AG10803 (cell line): ENCODE results near the gene METTL25.
A peak's percentile ranks its signal among the peaks of the same experiment; 100 is the strongest.

ENCODE experiments used
- DNase-seq: peaks from one replicate; pipeline ENCODE4 v3.0.0; 2010; ENCODE audit warnings: low read depth
- H3K4me3 ChIP-seq: 2 replicates; pipeline ENCODE4 v1.5.1; 2011; ENCODE audit warnings: mild to moderate bottlenecking, low read length, control low read depth
- CTCF ChIP-seq: conservative IDR thresholded peaks from 2 replicates; pipeline ENCODE4 v1.5.1; 2011; ENCODE audit warnings: mild to moderate bottlenecking, low read length, control low read depth, inconsistent platforms

METTL25 gene

GRCh38 chr12:82507686-82508085 lies 149.4 kb downstream of the METTL25 start:
- DNase-seq, result no peak

GRCh38 chr12:82510386-82510785 lies 152.1 kb downstream of the METTL25 start:
- no peak for TF ChIP-seq CTCF
- no peak for DNase-seq

More at GRCh38 chr12:82507686-82508085, 149.4 kb downstream of the METTL25 start:
- no peak for TF ChIP-seq CTCF
- H3K4me3 ChIP-seq, result no peak overlapping the region

DNA sequence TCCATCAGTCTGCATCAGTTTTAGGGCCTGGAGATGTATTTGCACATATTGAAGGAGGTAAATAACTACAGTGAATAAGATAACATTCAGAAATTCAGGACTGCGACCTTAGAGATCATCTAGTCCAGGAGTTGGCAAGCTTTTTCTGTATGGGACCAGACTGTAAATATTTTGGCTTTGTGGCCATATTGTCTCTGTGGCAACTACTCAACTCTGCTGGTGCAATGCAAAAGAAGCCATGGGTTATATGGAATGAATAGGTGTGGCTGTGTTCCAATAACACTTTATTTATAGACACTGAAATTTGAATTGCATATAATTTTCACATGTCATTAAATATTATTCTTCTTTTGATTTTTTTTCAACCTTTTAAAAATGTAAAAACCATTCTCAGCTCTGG lies 156.6 kb downstream of the METTL25 start:
- DNase-seq, result no peak
- TF ChIP-seq CTCF, result no peak
- no peak overlapping the region for H3K4me3 ChIP-seq

More at GRCh38 chr12:82510386-82510785, 152.1 kb downstream of the METTL25 start:
- H3K4me3 ChIP-seq, result no peak overlapping the region

- TF ChIP-seq CTCF, result no peak
- no peak for DNase-seq
- H3K4me3 ChIP-seq, result no peak overlapping the region
Observed at GRCh38 chr12:82515652-82516051, 157.3 kb downstream of the METTL25 start.

GRCh38 chr12:82517027-82517426 lies 158.7 kb downstream of the METTL25 start:
- DNase-seq, result peak; percentile 1
- TF ChIP-seq CTCF, result peak; percentile 48
- H3K4me3 ChIP-seq, result no peak overlapping the region

- no peak overlapping the region for H3K4me3 ChIP-seq
- TF ChIP-seq CTCF, result no peak
- DNase-seq, result no peak
Observed at GRCh38 chr12:82517808-82518207, 159.5 kb downstream of the METTL25 start.

DNA sequence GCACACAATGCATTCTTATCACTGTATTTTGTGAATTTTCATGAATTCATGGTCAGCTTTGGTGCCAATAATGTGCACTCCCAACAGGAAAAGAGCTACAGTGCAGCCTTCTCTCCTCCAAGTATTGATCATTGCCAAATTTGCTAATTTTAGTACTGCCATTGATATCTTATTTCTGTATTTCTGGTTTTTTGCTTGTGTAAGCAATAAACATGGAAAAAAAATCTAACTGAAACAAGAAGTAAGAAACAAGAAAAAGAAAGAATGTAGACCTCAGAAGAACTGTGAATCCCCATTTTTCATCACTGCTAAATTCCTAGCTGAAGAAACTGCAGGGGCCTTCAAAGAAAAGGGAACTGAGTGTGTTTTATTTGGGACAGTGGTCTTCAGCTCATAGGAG lies 161.2 kb downstream of the METTL25 start:
- H3K4me3 ChIP-seq, result no peak overlapping the region
- no peak for TF ChIP-seq CTCF
- DNase-seq, result no peak
